ENCODE measurements around the gene ADIPOR2. TPM values are rescaled to one million over a fixed set of nuclear protein-coding genes. Genes with fewer than 3 reads are reported as not detected.

Gene ADIPOR2
- total and polyA plus RNA-seq, 2 experiments from 2014 or later: 5.8 to 25.7 TPM

DNA sequence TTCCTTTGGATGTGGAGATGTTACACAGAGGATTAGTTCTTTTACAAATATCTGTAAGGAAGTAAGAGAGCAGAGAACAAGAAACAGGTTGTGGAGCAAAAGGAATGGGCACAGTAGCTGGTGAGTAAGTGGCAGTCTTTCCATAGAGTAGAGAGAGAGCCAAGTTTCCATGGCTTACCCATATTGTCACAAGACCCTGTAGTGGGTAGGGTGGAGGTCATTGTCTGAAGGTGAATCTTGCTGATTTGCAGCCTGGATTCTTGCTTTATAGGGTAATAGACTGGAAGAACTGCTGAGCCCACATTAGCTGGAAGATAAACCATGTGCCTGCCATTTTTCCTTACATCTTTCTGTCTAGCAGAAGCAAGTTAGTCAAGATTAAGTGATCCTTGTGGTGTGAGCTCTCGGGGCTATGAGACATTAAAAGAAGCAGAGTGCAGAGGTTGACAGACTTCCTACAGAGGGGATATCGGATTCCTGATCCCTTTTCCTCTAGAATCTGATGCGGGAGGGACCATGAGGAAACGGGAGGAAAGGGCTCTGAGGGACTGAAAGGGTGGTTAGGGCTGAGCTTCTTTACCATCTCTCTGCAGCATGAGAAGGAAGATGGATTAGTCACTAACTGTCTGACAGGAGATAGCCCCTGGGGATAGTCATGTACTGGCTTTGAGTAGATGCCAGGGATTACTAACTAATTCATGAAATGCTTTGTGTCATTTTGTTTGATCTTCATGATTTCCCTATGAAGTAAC lies 85.5 kb downstream of the ADIPOR2 start:
- no peak overlapping the region for H3K4me3 ChIP-seq

DNA sequence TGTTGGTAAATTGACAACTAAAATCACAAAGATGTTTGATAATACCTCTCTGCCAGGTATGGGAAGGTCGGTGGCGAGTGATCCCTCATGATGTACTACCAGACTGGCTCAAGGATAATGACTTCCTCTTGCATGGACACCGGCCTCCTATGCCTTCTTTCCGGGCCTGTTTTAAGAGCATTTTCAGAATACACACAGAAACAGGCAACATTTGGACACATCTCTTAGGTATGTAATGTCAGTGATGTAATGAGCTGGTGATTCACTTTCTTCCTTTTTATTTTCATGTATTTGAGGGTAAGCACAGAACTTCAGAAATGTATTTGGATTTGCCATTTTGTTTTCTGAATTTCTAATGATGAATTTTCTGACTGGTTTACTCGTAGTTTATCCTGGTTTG lies 86.9 kb downstream of the ADIPOR2 start:
- Histone ChIP-seq H3K9me3 (ENCODE audit: low read depth) (no peaks in the 10 kb centered on the region), H3K36me3 (no peaks in the 10 kb centered on the region), H3K4me1 (ENCODE audit: low read depth) (peaks cover 35% of the 10 kb centered on the region), H3K27me3 (no peaks in the 10 kb centered on the region), H3K27ac (no peak overlapping the region), H3K4me3 (no peak overlapping the region)
- TF ChIP-seq, protein P1, sequence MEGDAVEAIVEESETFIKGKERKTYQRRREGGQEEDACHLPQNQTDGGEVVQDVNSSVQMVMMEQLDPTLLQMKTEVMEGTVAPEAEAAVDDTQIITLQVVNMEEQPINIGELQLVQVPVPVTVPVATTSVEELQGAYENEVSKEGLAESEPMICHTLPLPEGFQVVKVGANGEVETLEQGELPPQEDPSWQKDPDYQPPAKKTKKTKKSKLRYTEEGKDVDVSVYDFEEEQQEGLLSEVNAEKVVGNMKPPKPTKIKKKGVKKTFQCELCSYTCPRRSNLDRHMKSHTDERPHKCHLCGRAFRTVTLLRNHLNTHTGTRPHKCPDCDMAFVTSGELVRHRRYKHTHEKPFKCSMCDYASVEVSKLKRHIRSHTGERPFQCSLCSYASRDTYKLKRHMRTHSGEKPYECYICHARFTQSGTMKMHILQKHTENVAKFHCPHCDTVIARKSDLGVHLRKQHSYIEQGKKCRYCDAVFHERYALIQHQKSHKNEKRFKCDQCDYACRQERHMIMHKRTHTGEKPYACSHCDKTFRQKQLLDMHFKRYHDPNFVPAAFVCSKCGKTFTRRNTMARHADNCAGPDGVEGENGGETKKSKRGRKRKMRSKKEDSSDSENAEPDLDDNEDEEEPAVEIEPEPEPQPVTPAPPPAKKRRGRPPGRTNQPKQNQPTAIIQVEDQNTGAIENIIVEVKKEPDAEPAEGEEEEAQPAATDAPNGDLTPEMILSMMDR (IDR thresholded peaks at IDR 0.05; ENCODE audit: low read depth, low read length): no peak
- peak in 1 of 2 donors; percentile 64 for DNase-seq (ENCODE audit: low read depth in 1 of 2, low spot score in 1 of 2)

More for the DNA sequence above, 85.5 kb downstream of the ADIPOR2 start:
- Histone ChIP-seq H3K27me3 (no peaks in the 10 kb centered on the region), H3K4me1 (ENCODE audit: low read depth) (peaks cover 22% of the 10 kb centered on the region), H3K27ac (no peak overlapping the region), H3K9me3 (ENCODE audit: low read depth) (no peaks in the 10 kb centered on the region), H3K36me3 (no peaks in the 10 kb centered on the region)
- DNase-seq (ENCODE audit: low read depth in 1 of 2, low spot score in 1 of 2): peak in 1 of 2 donors; percentile 60
- TF ChIP-seq, protein P1 (IDR thresholded peaks at IDR 0.05; ENCODE audit: low read depth, low read length): no peak

DNA sequence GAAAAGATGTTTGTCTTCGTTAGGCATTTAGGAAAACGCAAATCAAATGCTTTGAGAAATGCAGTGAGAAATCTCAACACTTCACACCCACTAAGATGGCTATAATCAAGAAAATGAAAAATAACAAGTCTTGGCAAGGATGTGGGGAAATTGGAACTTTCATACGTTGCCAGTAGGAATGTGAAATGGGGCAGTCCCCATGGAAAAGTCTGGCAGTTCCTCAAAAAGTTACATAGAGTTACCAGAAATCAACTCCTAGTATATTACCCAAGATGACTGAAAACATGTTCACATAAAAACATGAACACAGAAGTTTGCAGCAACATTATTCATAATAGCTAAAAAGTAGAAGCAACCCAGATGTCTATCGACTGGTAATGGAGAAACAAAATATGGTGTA lies 88.0 kb downstream of the ADIPOR2 start:
- no peak overlapping the region for H3K27ac ChIP-seq
- peaks cover under 1% of the 10 kb centered on the region for H3K36me3 ChIP-seq

DNA sequence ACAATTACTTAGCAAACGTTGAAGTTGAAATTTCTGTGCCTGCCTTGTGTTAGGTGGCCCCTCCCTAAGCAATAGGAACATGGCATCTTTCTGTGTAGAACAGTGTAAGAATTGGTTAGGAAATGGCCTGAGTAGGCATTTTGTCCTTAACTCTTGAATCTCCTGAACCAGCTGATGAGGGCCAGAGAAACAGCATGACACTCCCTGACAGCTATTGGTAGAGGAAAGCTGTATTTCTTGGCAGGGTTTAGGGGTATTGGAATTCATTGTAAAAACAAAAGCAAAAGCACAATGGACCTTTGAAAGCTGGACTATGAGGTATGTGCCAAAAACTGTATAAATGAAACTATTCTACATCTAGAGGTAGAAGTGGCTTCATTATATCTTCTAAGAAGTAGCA lies 88.9 kb downstream of the ADIPOR2 start:
- H3K36me3 ChIP-seq: peaks cover 5% of the 10 kb centered on the region
- H3K9me3 ChIP-seq (ENCODE audit: low read depth): no peaks in the 10 kb centered on the region
- no peak overlapping the region for H3K27ac ChIP-seq
- no peaks in the 10 kb centered on the region for H3K27me3 ChIP-seq
- H3K4me1 ChIP-seq (ENCODE audit: low read depth): peaks cover 27% of the 10 kb centered on the region
- TF ChIP-seq, protein P1 (IDR thresholded peaks at IDR 0.05; ENCODE audit: low read depth, low read length): no peak
- peak in 1 of 2 donors; percentile 82 for DNase-seq (ENCODE audit: low read depth in 1 of 2, low spot score in 1 of 2)
- H3K4me3 ChIP-seq: no peak overlapping the region

More for the DNA sequence above, 88.0 kb downstream of the ADIPOR2 start:
- TF ChIP-seq, protein P1 (IDR thresholded peaks at IDR 0.05; ENCODE audit: low read depth, low read length): no peak
- DNase-seq (ENCODE audit: low read depth in 1 of 2, low spot score in 1 of 2): peak in 1 of 2 donors; percentile 65
- Histone ChIP-seq H3K27me3 (no peaks in the 10 kb centered on the region), H3K4me3 (no peak overlapping the region), H3K4me1 (ENCODE audit: low read depth) (peaks cover 33% of the 10 kb centered on the region), H3K9me3 (ENCODE audit: low read depth) (no peaks in the 10 kb centered on the region)

DNA sequence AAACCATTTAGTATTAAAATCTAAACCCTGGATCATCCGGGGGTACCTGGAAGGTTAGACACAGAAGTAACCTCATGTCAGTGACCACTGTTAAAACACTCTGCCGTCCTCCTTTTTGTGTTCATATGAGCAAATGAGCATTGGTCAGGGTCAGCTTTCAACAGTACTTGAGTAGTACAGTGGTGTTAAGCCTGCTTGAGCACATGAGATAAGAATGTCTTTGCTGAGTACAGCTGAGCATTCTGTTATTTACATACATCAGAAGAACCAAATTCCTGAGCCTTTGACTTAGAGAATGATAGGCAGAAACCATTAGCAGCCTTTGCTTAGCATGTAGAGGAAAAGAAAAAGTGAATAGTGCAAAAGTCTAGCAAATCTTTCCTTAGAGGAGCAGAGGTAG lies 90.9 kb downstream of the ADIPOR2 start:
- peaks cover 5% of the 10 kb centered on the region for H3K36me3 ChIP-seq
- H3K4me3 ChIP-seq: no peak overlapping the region
- TF ChIP-seq, protein P1 (IDR thresholded peaks at IDR 0.05; ENCODE audit: low read depth, low read length): no peak
- peak overlapping the region; percentile 39 for H3K27ac ChIP-seq
- peaks cover 19% of the 10 kb centered on the region for H3K4me1 ChIP-seq (ENCODE audit: low read depth)
- DNase-seq (ENCODE audit: low read depth in 1 of 2, low spot score in 1 of 2): peak; percentile 50 to 83
- H3K27me3 ChIP-seq: no peaks in the 10 kb centered on the region
- no peaks in the 10 kb centered on the region for H3K9me3 ChIP-seq (ENCODE audit: low read depth)
